ENCODE results near the gene CCL13.

- TF ChIP-seq YY1 (IDR thresholded peaks at IDR 0.05; ENCODE audit: insufficient read depth, insufficient read length) = no peak
- TF ChIP-seq SUZ12 (IDR thresholded peaks at IDR 0.05; ENCODE audit: extremely low read depth, insufficient read depth, insufficient read length) = no peak
- no peak for TF ChIP-seq ZNF274 (IDR thresholded peaks at IDR 0.05; ENCODE audit: low read depth, low read length)
These were observed 49.9 kb downstream of the CCL13 start for GRCh38 chr17:34406226-34406625.

Measured in NT2/D1 (cell line).